ENCODE data around the gene RALGAPA2. TPM values are rescaled to one million over a fixed set of nuclear protein-coding genes. Genes with fewer than 3 reads are reported as not detected.

The RALGAPA2 gene
- total RNA-seq, 1 donor from 2014 or later, result 30.3 TPM

GRCh38 chr20:20754714-20755113 lies 42.3 kb upstream of the RALGAPA2 start:
- no peak for DNase-seq (ENCODE audit: low spot score)
- H3K4me3 Mint-ChIP-seq (ENCODE audit: unreplicated experiment), result no peak overlapping the region
- peaks cover 1% of the 10 kb centered on the region for H3K27me3 Mint-ChIP-seq (ENCODE audit: unreplicated experiment)
- no peak overlapping the region for H3K27ac Mint-ChIP-seq (ENCODE audit: unreplicated experiment)
- peaks cover 11% of the 10 kb centered on the region for H3K4me1 Mint-ChIP-seq (ENCODE audit: unreplicated experiment)
- H3K36me3 Mint-ChIP-seq (ENCODE audit: low read depth, unreplicated experiment), result no peaks in the 10 kb centered on the region
- H3K9me3 Mint-ChIP-seq (ENCODE audit: unreplicated experiment), result no peaks in the 10 kb centered on the region
- no peak for TF ChIP-seq CTCF (IDR thresholded peaks at IDR 0.05; ENCODE audit: unreplicated experiment)

DNA sequence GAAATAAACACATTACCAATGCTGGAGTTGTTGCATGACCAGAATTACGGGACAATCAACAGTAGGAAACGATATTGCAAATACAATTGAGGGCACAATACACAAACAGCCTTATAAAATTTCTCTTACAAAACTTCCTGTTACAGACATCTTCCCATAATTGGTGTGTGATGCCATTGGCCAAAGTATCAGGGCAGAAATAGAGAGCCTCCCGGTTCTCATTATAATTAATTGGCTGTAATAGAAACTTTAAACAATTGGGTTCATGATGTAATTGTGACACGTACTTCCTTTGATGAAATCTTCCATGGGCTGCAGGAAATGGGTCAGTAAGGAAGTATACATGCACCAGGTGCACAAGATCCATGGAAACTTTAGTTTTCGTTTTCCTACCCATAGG lies 40.3 kb upstream of the RALGAPA2 start:
- no peak for TF ChIP-seq CTCF (IDR thresholded peaks at IDR 0.05; ENCODE audit: unreplicated experiment)
- H3K4me1 Mint-ChIP-seq (ENCODE audit: unreplicated experiment), result peaks cover 4% of the 10 kb centered on the region
- DNase-seq (ENCODE audit: low spot score), result no peak
- H3K27me3 Mint-ChIP-seq (ENCODE audit: unreplicated experiment), result no peaks in the 10 kb centered on the region
- no peak overlapping the region for H3K27ac Mint-ChIP-seq (ENCODE audit: unreplicated experiment)
- H3K9me3 Mint-ChIP-seq (ENCODE audit: unreplicated experiment), result peaks cover 7% of the 10 kb centered on the region
- no peak overlapping the region for H3K4me3 Mint-ChIP-seq (ENCODE audit: unreplicated experiment)
- H3K36me3 Mint-ChIP-seq (ENCODE audit: low read depth, unreplicated experiment), result peaks cover 8% of the 10 kb centered on the region

- Mint-ChIP-seq H3K4me1 (ENCODE audit: unreplicated experiment) (peaks cover 23% of the 10 kb centered on the region), H3K36me3 (ENCODE audit: low read depth, unreplicated experiment) (peaks cover 8% of the 10 kb centered on the region)
These were observed 34.9 kb upstream of the RALGAPA2 start for GRCh38 chr20:20747298-20747697.

GRCh38 chr20:20744170-20744725 lies 31.8 kb upstream of the RALGAPA2 start:
- peaks cover 7% of the 10 kb centered on the region for H3K9me3 Mint-ChIP-seq (ENCODE audit: unreplicated experiment)
- peaks cover 5% of the 10 kb centered on the region for H3K27me3 Mint-ChIP-seq (ENCODE audit: unreplicated experiment)
- H3K36me3 Mint-ChIP-seq (ENCODE audit: low read depth, unreplicated experiment), result peaks cover 8% of the 10 kb centered on the region
- H3K4me3 Mint-ChIP-seq (ENCODE audit: unreplicated experiment), result peak overlapping the region; percentile 66
- H3K4me1 Mint-ChIP-seq (ENCODE audit: unreplicated experiment), result peaks cover 23% of the 10 kb centered on the region
- no peak for DNase-seq (ENCODE audit: low spot score)
- TF ChIP-seq CTCF (IDR thresholded peaks at IDR 0.05; ENCODE audit: unreplicated experiment), result no peak
- H3K27ac Mint-ChIP-seq (ENCODE audit: unreplicated experiment), result peak overlapping the region; percentile 99

More at GRCh38 chr20:20747298-20747697, 34.9 kb upstream of the RALGAPA2 start:
- no peak overlapping the region for H3K4me3 Mint-ChIP-seq (ENCODE audit: unreplicated experiment)
- H3K27me3 Mint-ChIP-seq (ENCODE audit: unreplicated experiment), result peaks cover 3% of the 10 kb centered on the region
- H3K9me3 Mint-ChIP-seq (ENCODE audit: unreplicated experiment), result peaks cover 7% of the 10 kb centered on the region
- no peak overlapping the region for H3K27ac Mint-ChIP-seq (ENCODE audit: unreplicated experiment)
- DNase-seq (ENCODE audit: low spot score), result no peak
- no peak for TF ChIP-seq CTCF (IDR thresholded peaks at IDR 0.05; ENCODE audit: unreplicated experiment)

GRCh38 chr20:20743511-20744169 lies 31.2 kb upstream of the RALGAPA2 start:
- H3K27ac Mint-ChIP-seq (ENCODE audit: unreplicated experiment), result peak overlapping the region; percentile 99
- H3K27me3 Mint-ChIP-seq (ENCODE audit: unreplicated experiment), result peaks cover 5% of the 10 kb centered on the region
- peaks cover 2% of the 10 kb centered on the region for H3K9me3 Mint-ChIP-seq (ENCODE audit: unreplicated experiment)
- DNase-seq (ENCODE audit: low spot score), result peak; percentile 60
- peaks cover 23% of the 10 kb centered on the region for H3K4me1 Mint-ChIP-seq (ENCODE audit: unreplicated experiment)
- TF ChIP-seq CTCF (IDR thresholded peaks at IDR 0.05; ENCODE audit: unreplicated experiment), result no peak
- peak overlapping the region; percentile 66 for H3K4me3 Mint-ChIP-seq (ENCODE audit: unreplicated experiment)
- H3K36me3 Mint-ChIP-seq (ENCODE audit: low read depth, unreplicated experiment), result peaks cover 2% of the 10 kb centered on the region
